HepG2 (cell line): ENCODE results near the gene ADGRG6. TPM values are rescaled to one million over a fixed set of nuclear protein-coding genes. Genes with fewer than 3 reads are reported as not detected.

Experiments used
- CCAR2 ChIP-seq: fragments of 200-400 bp; formaldehyde crosslinking; optimal IDR thresholded peaks from 2 replicates; pipeline ENCODE3; 2018; ENCODE audit warnings: low read depth, mild to moderate bottlenecking, low read length, moderate library complexity
- EEA1 ChIP-seq: sonication (generic); formaldehyde crosslinking; IDR thresholded peaks from 2 replicates; pipeline ENCODE4 v1.5.1; 2020; ENCODE audit warnings: mild to moderate bottlenecking, missing genetic modification reagents, borderline replicate concordance
- HNF4G ChIP-seq, 2 experiments: sonication (generic) in 1 of 2; formaldehyde crosslinking in 1 of 2; IDR thresholded peaks; 2 replicates each; pipeline versions ENCODE4 v1.4.0 to v1.6.1; 2011 to 2020; ENCODE audit warnings: borderline replicate concordance in 2 of 2, low read depth in 2 of 2, mild to moderate bottlenecking in 2 of 2, low read length in 1 of 2, missing genetic modification reagents in 1 of 2, moderate library complexity in 1 of 2
- KAT8 ChIP-seq: IDR thresholded peaks from 2 replicates; pipeline ENCODE4 v1.6.1; 2016; ENCODE audit warnings: missing genetic modification reagents, missing compliant biosample characterization
- MIXL1 ChIP-seq: IDR thresholded peaks from 2 replicates; pipeline ENCODE4 v1.6.1; 2016
- RFXANK ChIP-seq: IDR thresholded peaks from 2 replicates; pipeline ENCODE4 v1.6.1; 2016
- SP2 ChIP-seq: sonication (generic); formaldehyde crosslinking; IDR thresholded peaks from 2 replicates; pipeline ENCODE4 v1.5.1; 2020; ENCODE audit warnings: mild to moderate bottlenecking, missing genetic modification reagents
- TCF7 ChIP-seq: sonication (generic); IDR thresholded peaks from 2 replicates; pipeline ENCODE4 v1.6.1; 2016; ENCODE audit warnings: antibody characterized with exemption, low read depth
- ZKSCAN1 ChIP-seq: fragments of 150-350 bp; IDR thresholded peaks from 2 replicates; pipeline ENCODE4 v1.6.1; 2014; ENCODE audit warnings: low read length
- ZKSCAN5 ChIP-seq: sonication (generic); formaldehyde crosslinking; IDR thresholded peaks from 2 replicates; pipeline ENCODE4 v1.5.1; 2020; ENCODE audit warnings: mild to moderate bottlenecking, missing genetic modification reagents
- ZNF331 ChIP-seq: sonication (generic); formaldehyde crosslinking; IDR thresholded peaks from 2 replicates; pipeline ENCODE4 v1.4.0; 2020; ENCODE audit warnings: missing genetic modification reagents
- ZNF546 ChIP-seq: sonication (generic); formaldehyde crosslinking; conservative IDR thresholded peaks from 2 replicates; pipeline ENCODE4 v1.8.1; 2023; ENCODE audit warnings: mild to moderate bottlenecking, missing genetic modification reagents
- ZNF549 ChIP-seq: sonication (generic); formaldehyde crosslinking; IDR thresholded peaks from 2 replicates; pipeline ENCODE4 v1.5.0; 2020; ENCODE audit warnings: missing genetic modification reagents
- polyA plus RNA-seq, 8 experiments: library from polyadenylated mRNA; depleted of rRNA in 3 of 8; stranded (reverse) in 7 of 8; unstranded in 1 of 8; fragments of >200 nt; fragmentation: Illumina TruSeq in 4 of 8; extraction: Trizol in 4 of 8; gene quantifications; 2 replicates each; pipeline versions ENCODE4 v1.2.1 to v1.2.3, GENCODE V29; 2011 to 2016; ENCODE audit warnings: low read depth in 4 of 8, missing spikeins in 1 of 8, mixed read lengths in 1 of 8; ENCODE audit not compliant: insufficient read depth in 1 of 8
- total RNA-seq, 5 experiments: library from RNA; depleted of rRNA; stranded (reverse); fragments of >200 nt; fragmentation: Illumina TruSeq; extraction: Trizol; gene quantifications; 2 replicates each; pipeline ENCODE4 v1.2.3, GENCODE V29; 2016; ENCODE audit warnings: low read depth in 1 of 5
- TF ChIP-seq, protein P1 (sequence below): fragments of 450-650 bp; IDR thresholded peaks from 2 replicates; pipeline ENCODE4 v1.6.1; 2017
- TF ChIP-seq, protein P2 (sequence below): IDR thresholded peaks from 2 replicates; pipeline ENCODE4 v1.6.1; 2016
- TF ChIP-seq, protein P3 (sequence below): sonication (generic); formaldehyde crosslinking; conservative IDR thresholded peaks from 2 replicates; pipeline ENCODE4 v1.4.0; 2020; ENCODE audit warnings: missing genetic modification reagents
- TF ChIP-seq, protein P4 (sequence below): fragments of 450-650 bp; IDR thresholded peaks from 2 replicates; pipeline ENCODE4 v1.6.1; 2017; ENCODE audit warnings: mild to moderate bottlenecking
- TF ChIP-seq, protein P5 (sequence below): sonication (generic); formaldehyde crosslinking; IDR thresholded peaks from 2 replicates; pipeline ENCODE4 v1.5.0; 2020; ENCODE audit warnings: missing genetic modification reagents

ADGRG6 gene
- total and polyA plus RNA-seq, 2 of the 13 experiments (the other 11 are each of a cell fraction or from before 2014, with no cell fraction given), result 129 to 249 TPM

DNA sequence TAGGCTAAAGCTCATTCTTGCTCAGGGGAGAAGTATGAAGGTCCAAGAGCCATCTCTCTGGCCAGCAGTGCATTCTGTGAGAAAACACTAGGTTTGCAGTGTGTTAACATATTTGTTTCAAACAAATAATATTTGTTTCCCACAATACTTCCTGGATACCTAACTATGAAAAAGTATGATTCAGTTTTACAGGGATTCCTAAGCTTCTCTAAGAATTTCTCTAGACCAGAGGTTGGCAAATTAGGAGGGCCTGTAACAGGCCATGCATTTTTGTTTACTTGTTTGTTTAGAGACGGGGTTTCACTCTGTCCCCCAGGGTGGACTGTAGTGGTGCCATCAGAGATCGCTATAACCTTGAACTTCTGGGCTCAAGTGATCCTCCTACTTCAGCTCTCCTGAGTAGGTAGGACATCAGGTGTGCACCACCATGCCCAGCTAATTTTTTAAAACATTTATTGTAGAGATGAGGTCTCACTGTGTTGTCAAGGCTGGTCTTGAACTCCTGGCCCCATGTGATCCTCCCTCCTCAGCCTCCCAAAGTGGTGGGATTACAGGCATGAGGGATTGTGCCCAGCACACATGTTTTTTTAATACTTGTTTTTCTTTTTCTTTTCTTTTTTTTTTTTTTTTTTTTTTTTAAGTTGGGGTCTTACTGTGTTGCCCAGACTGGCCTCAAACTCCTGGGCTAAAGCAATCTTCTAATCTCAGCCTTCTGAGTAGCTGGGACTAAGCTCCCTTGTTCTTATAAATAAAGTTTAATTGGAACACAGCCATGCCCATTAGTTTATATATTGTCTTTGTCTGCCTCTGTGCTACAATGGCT is 71.7 kb downstream of the ADGRG6 start (continued):
- TF ChIP-seq KAT8 (CRISPR knock-in tag), result no peak
- TF ChIP-seq ZNF331, result no peak
- TF ChIP-seq MIXL1 (CRISPR knock-in tag), result peak; percentile 0; the same call in 1 of the 2 replicates
- no peak for TF ChIP-seq SP2 (CRISPR knock-in tag)
- TF ChIP-seq ZKSCAN1, result no peak
- TF ChIP-seq TCF7, result no peak
- TF ChIP-seq CCAR2, result no peak
- TF ChIP-seq, protein P1, sequence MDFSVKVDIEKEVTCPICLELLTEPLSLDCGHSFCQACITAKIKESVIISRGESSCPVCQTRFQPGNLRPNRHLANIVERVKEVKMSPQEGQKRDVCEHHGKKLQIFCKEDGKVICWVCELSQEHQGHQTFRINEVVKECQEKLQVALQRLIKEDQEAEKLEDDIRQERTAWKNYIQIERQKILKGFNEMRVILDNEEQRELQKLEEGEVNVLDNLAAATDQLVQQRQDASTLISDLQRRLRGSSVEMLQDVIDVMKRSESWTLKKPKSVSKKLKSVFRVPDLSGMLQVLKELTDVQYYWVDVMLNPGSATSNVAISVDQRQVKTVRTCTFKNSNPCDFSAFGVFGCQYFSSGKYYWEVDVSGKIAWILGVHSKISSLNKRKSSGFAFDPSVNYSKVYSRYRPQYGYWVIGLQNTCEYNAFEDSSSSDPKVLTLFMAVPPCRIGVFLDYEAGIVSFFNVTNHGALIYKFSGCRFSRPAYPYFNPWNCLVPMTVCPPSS, result no peak
- no peak for TF ChIP-seq ZKSCAN5 (CRISPR knock-in tag)
- no peak for TF ChIP-seq RFXANK
- no peak for TF ChIP-seq EEA1
- no peak for TF ChIP-seq ZNF549
- TF ChIP-seq ZNF546 (CRISPR knock-in tag), result no peak
- TF ChIP-seq, protein P2, sequence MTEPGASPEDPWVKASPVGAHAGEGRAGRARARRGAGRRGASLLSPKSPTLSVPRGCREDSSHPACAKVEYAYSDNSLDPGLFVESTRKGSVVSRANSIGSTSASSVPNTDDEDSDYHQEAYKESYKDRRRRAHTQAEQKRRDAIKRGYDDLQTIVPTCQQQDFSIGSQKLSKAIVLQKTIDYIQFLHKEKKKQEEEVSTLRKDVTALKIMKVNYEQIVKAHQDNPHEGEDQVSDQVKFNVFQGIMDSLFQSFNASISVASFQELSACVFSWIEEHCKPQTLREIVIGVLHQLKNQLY (CRISPR knock-in tag), result 0 out of 2 replicates have a peak, but pooled peaks have one; percentile 11
- TF ChIP-seq, protein P3, sequence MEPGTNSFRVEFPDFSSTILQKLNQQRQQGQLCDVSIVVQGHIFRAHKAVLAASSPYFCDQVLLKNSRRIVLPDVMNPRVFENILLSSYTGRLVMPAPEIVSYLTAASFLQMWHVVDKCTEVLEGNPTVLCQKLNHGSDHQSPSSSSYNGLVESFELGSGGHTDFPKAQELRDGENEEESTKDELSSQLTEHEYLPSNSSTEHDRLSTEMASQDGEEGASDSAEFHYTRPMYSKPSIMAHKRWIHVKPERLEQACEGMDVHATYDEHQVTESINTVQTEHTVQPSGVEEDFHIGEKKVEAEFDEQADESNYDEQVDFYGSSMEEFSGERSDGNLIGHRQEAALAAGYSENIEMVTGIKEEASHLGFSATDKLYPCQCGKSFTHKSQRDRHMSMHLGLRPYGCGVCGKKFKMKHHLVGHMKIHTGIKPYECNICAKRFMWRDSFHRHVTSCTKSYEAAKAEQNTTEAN (CRISPR knock-in tag), result no peak
- TF ChIP-seq HNF4G (IDR thresholded peaks at IDR 0.05; ENCODE audit: borderline replicate concordance, low read depth, low read length), result no peak
- TF ChIP-seq HNF4G (CRISPR knock-in tag; IDR thresholded peaks at IDR 0.05; ENCODE audit: borderline replicate concordance, low read depth), result no peak
- TF ChIP-seq, protein P4, sequence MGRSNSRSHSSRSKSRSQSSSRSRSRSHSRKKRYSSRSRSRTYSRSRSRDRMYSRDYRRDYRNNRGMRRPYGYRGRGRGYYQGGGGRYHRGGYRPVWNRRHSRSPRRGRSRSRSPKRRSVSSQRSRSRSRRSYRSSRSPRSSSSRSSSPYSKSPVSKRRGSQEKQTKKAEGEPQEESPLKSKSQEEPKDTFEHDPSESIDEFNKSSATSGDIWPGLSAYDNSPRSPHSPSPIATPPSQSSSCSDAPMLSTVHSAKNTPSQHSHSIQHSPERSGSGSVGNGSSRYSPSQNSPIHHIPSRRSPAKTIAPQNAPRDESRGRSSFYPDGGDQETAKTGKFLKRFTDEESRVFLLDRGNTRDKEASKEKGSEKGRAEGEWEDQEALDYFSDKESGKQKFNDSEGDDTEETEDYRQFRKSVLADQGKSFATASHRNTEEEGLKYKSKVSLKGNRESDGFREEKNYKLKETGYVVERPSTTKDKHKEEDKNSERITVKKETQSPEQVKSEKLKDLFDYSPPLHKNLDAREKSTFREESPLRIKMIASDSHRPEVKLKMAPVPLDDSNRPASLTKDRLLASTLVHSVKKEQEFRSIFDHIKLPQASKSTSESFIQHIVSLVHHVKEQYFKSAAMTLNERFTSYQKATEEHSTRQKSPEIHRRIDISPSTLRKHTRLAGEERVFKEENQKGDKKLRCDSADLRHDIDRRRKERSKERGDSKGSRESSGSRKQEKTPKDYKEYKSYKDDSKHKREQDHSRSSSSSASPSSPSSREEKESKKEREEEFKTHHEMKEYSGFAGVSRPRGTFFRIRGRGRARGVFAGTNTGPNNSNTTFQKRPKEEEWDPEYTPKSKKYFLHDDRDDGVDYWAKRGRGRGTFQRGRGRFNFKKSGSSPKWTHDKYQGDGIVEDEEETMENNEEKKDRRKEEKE, result no peak
- TF ChIP-seq, protein P5, sequence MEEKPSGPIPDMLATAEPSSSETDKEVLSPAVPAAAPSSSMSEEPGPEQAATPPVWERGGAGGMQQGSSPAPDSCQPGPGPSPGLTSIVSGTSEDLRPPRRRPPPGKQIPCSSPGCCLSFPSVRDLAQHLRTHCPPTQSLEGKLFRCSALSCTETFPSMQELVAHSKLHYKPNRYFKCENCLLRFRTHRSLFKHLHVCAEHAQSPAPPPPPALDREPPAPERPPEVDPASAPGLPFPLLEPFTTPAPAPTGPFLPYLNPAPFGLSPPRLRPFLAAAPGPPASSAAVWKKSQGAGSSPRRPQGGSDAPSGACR (CRISPR knock-in tag), result 0 out of 2 replicates have a peak, but pooled peaks have one; percentile 28
